Body of pancreas (tissue), 4 donors: ENCODE results near the gene KCTD11.

Experiments
- POLR2A ChIP-seq, 3 donors: fragments of 450-650 bp; IDR thresholded peaks; one replicate each; pipeline ENCODE4 v1.6.1; 2016; ENCODE audit warnings: antibody characterized with exemption in 3 of 3, mild to moderate bottlenecking in 2 of 3
- TF ChIP-seq, protein P1 (sequence below), 7 experiments: fragments of 450-650 bp in 4 of 7; fragments of 200-600 bp in 3 of 7; sonication (generic) in 3 of 7; IDR thresholded peaks; one replicate each; pipeline ENCODE4 v1.5.1; 2016 to 2019; ENCODE audit warnings: antibody characterized with exemption in 7 of 7

DNA sequence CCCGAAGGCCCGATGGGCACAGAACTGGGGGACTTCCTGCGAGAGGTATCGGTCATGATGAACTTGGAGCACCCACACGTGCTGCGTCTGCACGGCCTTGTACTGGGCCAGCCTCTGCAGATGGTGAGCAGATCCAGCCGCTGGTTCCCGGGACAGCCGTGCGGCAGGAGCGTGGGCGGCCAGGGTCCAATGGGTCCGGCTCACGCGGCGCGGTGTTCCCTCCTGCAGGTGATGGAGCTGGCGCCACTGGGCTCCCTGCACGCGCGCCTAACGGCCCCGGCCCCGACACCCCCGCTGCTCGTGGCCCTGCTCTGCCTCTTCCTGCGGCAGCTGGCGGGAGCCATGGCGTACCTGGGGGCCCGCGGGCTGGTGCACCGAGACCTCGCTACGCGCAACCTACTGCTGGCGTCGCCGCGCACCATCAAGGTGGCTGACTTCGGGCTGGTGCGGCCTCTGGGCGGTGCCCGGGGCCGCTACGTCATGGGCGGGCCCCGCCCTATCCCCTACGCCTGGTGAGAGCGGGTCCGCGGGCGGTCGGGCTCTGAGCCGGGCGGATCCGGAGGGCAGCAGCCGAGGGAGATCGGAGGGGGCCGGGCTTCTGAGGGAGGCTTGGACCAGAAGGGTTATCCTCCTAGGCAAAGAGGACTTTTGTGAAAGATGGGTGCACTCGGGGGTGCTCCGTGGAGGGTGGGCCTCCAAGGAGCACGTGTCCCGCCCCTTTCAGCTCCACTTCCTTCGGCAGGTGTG is 32.0 kb downstream of the KCTD11 start:
- TF ChIP-seq, protein P1, sequence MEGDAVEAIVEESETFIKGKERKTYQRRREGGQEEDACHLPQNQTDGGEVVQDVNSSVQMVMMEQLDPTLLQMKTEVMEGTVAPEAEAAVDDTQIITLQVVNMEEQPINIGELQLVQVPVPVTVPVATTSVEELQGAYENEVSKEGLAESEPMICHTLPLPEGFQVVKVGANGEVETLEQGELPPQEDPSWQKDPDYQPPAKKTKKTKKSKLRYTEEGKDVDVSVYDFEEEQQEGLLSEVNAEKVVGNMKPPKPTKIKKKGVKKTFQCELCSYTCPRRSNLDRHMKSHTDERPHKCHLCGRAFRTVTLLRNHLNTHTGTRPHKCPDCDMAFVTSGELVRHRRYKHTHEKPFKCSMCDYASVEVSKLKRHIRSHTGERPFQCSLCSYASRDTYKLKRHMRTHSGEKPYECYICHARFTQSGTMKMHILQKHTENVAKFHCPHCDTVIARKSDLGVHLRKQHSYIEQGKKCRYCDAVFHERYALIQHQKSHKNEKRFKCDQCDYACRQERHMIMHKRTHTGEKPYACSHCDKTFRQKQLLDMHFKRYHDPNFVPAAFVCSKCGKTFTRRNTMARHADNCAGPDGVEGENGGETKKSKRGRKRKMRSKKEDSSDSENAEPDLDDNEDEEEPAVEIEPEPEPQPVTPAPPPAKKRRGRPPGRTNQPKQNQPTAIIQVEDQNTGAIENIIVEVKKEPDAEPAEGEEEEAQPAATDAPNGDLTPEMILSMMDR (IDR thresholded peaks at IDR 0.05), result no peak
- TF ChIP-seq POLR2A (IDR thresholded peaks at IDR 0.05), result no peak
